ENCODE results near the gene SOX3.

SOX3 gene

GRCh38 chrX:140492066-140492994 lies 12.5 kb downstream of the SOX3 start:
- DNase-seq, result no peak

- no peak for DNase-seq
Measured at GRCh38 chrX:140480765-140481164, 24.1 kb downstream of the SOX3 start.

- DNase-seq, result no peak
Measured at GRCh38 chrX:140477987-140478386, 26.9 kb downstream of the SOX3 start.

GRCh38 chrX:140475025-140475424 lies 29.8 kb downstream of the SOX3 start:
- DNase-seq, result no peak

- no peak for DNase-seq
Measured at GRCh38 chrX:140467211-140467610, 37.7 kb downstream of the SOX3 start.
